RPMI8226 (cell line): ENCODE results near the gene S100A6.
"Not testable (repeated sequence)": the region's sequence is repeated elsewhere in the genome, so short reads cannot be mapped to it uniquely, and the experiment has no call there.

Experiments used
- DNase-seq: peaks from one replicate; pipeline ENCODE4 v3.0.0-alpha.2; 2015

S100A6 gene

GRCh38 chr1:153563483-153563901 is 27.7 kb upstream of the S100A6 start:
- no peak for DNase-seq

GRCh38 chr1:153562021-153562420 is 26.2 kb upstream of the S100A6 start:
- not testable (repeated sequence) for DNase-seq

GRCh38 chr1:153561466-153561985 is 25.7 kb upstream of the S100A6 start:
- DNase-seq: no peak

DNA sequence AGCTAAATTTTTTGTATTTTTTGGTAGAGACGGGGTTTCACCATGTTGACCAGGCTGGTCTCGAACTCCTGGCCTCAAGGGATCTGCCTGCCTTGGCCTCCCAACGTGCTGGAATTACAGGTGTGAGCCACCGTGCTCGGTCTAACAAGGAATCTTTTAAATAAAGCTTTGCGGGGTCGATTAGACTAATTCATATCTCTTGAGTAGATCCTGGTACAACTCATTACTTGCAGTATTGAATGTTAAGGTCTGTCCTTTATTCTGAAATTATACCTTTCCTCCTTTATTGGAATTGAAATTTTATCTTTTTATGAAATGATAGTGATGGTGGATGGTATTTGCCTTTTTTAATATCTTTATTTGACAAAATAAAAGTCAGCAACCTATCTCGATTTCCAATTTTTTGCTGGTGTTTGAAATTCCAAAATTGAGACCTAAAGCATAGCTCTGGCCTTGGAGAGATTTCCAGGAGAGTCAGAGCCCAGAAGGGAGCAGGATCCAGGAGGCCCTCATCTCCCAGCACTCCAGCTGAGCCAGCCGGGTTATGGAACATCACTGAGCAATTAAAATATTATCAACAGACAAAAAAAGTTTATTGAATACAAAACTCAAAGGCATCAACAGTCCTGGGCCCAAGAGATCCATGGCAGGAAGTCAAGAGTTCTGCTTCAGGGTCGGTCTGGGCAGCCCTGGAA is 25.1 kb upstream of the S100A6 start:
- DNase-seq: no peak

GRCh38 chr1:153560241-153560640 is 24.4 kb upstream of the S100A6 start:
- no peak for DNase-seq

- no peak for DNase-seq
Measured at GRCh38 chr1:153557877-153558276, 22.1 kb upstream of the S100A6 start.

DNA sequence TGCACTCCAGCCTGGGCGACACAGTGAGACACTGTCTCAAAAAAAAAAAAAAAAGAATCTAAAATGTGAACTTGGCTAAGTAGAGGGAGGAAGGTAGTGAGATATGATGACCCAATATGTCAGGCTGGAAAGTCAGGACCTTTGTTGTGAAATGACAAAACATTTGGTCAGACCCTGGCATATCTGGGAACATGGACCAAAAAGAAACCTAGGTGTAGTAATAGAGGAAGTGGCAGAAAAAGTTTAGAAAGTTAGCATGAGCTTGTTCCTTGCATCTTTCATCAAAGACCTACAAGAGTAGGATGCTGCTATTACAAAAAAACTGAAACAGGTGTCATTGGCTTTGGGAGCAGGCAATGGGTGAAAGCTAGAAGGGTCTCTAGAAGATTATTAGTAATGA is 20.6 kb upstream of the S100A6 start:
- DNase-seq: no peak

GRCh38 chr1:153553830-153554541 is 18.2 kb upstream of the S100A6 start:
- DNase-seq: no peak

GRCh38 chr1:153553096-153553495 is 17.3 kb upstream of the S100A6 start:
- DNase-seq: no peak

DNA sequence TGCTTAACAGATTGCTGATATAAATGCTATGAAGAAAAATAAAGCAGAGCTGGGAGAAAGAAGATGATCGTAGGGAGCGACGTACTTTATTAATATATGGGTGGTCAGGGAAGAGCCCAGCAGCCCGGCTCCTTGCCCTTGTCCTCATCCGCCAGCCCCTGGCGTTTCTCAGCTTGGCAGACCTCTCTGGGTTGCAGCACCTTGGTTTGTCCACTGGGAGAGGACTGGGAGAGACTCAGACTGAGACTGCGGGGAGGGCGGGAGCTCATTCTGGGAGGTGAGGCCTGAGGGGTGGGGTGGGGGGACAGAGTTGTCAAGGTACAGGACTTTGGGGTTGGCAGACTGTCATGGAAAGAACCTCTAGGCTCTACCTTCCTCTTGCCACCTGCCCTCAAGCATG is 16.5 kb upstream of the S100A6 start:
- DNase-seq: no peak

GRCh38 chr1:153550827-153551500 is 15.2 kb upstream of the S100A6 start:
- DNase-seq: no peak

DNA sequence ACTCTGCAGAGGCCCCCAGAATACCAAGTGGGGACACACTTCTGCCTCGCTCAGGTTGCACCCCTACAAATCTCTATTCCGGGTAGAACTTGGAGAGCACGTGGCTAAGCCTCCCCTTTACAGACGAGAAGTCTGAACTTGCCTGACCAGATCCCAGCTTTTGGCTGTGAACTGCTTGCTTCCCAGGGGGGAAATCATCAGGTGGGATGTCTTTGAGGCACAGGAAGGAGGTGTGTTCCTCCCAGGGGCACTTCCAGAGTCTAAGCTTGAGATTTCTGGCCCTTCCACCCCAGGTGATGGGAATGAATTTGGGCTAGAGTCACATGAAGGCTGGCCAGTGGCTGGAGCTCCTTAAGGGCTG is 14.6 kb upstream of the S100A6 start:
- DNase-seq: no peak

GRCh38 chr1:153549741-153550397 is 14.1 kb upstream of the S100A6 start:
- no peak for DNase-seq

- DNase-seq: no peak
Measured at GRCh38 chr1:153548722-153549688, 13.2 kb upstream of the S100A6 start, which contains the start of gene S100A3. Gene S100A3, minus strand, starts transcription at chr1:153549258. Its CDS starts 773 bp downstream, at chr1:153548485.

GRCh38 chr1:153547560-153548551 is 12.1 kb upstream of the S100A6 start:
- DNase-seq: peak; percentile 31

DNA sequence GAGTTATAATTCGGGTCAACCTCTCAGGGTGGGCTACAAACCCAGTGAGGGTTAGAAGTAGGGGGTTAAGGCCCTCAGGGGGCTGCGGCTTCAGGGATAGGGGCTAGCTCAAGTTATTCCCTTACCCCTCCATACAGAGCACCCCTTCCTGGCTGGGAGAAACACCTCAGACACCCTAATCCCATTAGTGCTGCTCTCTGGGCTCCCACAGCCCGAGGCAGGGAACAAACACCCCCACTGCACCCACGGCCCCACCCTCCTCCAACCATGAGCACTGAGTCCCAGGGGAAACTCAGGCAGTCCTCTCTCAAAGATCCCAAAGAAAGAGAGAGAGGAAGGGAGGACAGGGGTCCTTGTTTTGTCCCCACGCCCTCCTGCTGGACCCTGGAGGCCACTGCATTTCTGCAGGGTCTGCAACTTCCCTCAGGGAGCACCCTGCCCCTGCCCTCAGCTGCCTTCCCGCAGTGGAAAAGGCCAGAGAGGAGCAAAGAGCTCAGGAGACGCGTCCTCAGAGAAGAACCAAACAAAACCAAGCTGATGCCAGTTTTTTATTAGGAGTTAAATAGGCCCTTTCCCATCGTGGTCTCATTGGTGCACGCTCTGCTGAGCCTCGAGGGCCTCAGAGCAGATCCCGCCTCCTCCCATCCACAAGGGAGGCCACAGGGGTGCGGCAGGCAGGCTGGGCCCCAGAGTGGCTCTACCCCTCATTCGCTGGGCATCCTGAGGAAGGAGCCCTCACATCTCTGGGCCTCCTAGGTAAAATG is 11.2 kb upstream of the S100A6 start:
- no peak for DNase-seq

DNA sequence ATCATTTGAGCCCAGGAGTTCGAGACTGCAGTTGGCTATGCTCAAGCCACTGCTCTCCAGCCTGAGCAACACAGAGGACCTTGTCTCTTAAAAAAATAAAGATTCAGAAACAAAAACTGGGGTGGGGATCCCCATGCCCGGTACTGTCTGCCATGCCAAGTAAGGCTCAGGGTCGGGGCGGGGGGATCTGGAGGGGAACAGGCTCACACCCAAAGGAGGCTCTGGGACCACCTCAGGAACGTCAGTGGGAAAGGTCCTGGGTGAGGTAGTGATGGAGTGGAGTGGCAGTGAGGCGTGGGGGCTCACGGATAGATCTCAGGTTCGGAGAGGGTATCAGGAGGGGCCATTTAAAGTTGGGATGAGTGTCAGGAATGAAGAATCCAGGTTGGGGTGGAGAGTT is 10.6 kb upstream of the S100A6 start:
- DNase-seq: no peak

GRCh38 chr1:153545067-153546055 is 9.6 kb upstream of the S100A6 start, which contains the start of gene S100A4:
Gene S100A4, minus strand, starts transcription at chr1:153545806. Its CDS starts 1,012 bp downstream, at chr1:153544794.
- DNase-seq: peak; percentile 99
